Skin of body (tissue), 2 donors: ENCODE data around the gene OMD. TPM values are rescaled to one million over a fixed set of nuclear protein-coding genes. Genes with fewer than 3 reads are reported as not detected.

Experiments used
- DNase-seq: peaks from one replicate; lab custom pipeline; 2025; lab: John Stamatoyannopoulos, UW
- total RNA-seq: library from RNA; depleted of rRNA; stranded (reverse); fragments of >200 nt; gene quantifications from one replicate; pipeline ENCODE4 v1.2.3, GENCODE V29; 2014

Gene OMD
- total RNA-seq, 1 donor from 2014 or later = 16.0 TPM

DNA sequence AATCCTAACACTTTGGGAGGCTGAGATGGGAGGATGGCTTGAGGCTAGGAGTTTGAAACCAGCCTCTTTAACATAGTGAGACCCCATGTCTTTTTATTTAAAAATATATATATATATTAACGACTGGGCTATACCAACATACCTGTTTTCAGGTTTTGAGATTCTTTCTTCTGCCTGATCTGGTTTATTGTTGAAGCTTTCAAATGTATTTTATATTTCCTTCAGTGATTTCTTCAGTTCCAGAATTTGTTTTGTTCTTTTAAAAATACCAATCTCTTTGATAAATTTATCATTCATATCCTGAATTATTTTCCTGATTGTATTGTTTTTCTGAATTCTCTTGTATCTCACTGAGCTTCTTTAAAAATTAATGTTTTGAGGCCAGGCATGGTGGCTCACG lies 51.1 kb downstream of the OMD start:
- DNase-seq = no peak

DNA sequence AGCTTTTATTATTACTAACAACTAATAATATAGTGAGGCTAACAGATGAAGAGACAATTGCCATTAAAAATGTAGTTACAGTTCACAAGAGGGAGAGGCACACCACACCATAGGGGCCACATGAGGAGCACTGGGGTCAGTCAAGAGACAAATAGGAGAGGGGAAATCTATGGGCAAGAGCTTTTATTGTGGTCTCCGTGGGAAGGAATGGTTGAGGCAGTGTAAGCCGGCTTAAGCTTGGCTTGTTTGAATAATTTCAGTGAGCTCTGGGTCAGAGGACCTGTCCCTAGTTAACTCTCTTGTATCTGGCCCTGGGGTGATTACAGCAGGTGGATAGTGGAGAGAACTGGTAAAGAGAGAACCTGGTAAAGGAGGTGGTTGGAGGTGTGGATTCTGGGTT lies 55.2 kb downstream of the OMD start:
- DNase-seq = no peak

Other genes starting within 250 kb of the OMD start
- gene IARS1, start 130.8 kb downstream of the OMD start, total RNA-seq = 123 TPM
- 29.0 TPM for gene NOL8, start 99.1 kb downstream of the OMD start, total RNA-seq
- gene CENPP, start 98.5 kb downstream of the OMD start, total RNA-seq = 6.0 TPM
- 281 TPM for gene OGN, start 19.9 kb downstream of the OMD start, total RNA-seq
- gene ASPN, start 58.0 kb upstream of the OMD start, total RNA-seq = 197 TPM
- 77.1 TPM for gene ECM2, start 111.5 kb upstream of the OMD start, total RNA-seq
- gene IPPK, start 245.7 kb upstream of the OMD start, total RNA-seq = 17.2 TPM